Cerebellar cortex (tissue), 1 donor: Measurements from ENCODE around the gene JAM3.
"Not testable (repeated sequence)": the region's sequence is repeated elsewhere in the genome, so short reads cannot be mapped to it uniquely, and the experiment has no call there.

Experiments
- DNase-seq: peaks from one replicate; pipeline ENCODE4 v3.0.0-alpha.2; 2015; ENCODE audit warnings: low spot score

JAM3 gene

DNA sequence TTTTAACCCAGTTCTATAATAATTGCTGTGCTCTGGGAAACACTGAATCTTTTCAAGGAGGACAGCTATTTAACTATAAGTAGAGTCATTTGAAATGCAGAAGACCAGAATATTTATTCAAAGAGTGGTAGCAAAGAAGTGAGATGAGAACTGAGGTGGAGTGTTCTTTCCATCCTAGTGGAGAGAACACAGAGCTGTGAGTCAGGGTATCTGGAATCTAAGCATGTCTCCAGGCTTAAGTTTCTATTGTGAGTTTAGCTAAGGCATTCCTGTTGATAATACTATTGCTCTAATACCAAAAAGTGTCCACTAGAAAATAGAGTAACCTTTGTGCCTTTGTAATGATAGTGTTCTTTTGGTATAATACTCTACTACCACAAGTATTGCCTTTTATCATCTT, 32.4 kb downstream of the JAM3 start:
- no peak for DNase-seq

DNA sequence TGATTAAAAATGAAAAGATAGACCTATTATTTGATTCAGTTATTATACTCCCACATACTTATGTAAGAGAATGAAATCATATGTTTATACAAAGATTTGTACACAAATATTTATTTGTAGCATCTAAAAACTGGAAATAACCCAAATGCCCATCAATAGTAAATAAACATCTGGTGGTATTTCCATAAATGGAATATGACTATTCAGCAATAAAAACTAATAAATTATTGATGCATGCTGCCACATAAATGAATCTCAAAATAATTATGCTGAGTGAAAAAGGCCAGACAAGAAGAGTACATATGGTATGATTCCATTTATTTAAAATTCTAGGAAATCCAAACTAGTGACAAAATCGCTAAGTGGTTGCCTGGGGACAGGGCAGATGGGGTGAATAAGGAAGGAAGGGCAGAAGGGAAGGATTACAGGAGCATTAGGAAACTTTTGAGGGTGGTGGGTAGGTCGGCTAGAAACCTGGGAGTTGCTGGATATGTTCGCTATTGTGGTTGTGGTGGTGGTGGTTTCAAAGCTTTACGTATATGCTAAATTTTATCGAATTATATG, 41.5 kb downstream of the JAM3 start:
- DNase-seq: no peak

DNA sequence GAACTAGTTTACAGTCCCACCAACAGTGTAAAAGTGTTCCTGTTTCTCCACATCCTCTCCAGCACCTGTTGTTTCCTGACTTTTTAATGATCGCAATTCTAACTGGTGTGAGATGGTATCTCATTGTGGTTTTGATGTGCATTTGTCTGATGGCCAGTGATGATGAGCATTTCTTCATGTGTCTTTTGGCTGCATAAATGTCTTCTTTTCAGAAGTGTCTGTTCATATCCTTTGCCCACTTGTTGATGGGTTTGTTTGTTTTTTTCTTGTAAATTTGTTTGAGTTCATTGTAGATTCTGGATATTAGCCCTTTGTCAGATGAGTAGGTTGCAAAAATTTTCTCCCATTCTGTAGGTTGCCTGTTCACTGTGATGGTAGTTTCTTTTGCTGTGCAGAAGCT, 44.9 kb downstream of the JAM3 start:
- DNase-seq: not testable (repeated sequence)

DNA sequence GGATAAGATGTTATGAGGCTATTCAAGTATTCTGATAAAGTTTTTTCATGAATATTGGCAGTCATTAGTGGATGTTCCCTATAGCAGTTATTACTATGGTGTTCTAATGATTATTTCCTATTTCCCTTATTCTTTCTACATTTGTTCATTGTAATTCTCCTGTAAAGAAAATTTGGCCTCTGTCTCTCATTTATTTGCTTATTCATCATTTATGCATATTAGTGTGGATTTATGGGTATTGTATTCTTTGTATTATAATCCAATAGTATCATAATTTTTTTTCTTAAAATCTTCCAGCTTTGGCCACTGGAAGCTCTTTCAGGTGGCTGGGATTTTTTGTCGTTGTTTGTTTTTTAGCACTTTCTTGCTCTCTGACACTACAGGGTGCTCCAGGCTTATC, 47.3 kb downstream of the JAM3 start:
- no peak for DNase-seq

DNA sequence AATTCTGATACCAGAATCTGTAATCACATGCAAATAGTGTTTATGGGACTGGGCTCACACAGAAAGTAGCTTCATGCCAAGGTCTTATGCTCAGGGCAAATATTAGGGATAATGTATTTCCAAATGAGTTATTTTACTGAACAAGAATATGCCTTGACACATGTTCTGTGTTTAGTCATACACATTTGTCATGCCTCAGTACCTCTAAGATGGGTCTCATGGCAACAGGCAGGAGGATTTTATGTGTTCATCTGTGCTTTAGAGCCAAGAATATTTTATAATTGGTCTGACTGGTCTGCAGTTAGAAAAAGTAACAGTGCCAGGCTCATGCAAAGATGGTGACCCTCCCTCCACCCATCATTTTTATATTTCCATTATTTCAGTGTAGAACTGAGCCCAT, 49.1 kb downstream of the JAM3 start:
- no peak for DNase-seq

DNA sequence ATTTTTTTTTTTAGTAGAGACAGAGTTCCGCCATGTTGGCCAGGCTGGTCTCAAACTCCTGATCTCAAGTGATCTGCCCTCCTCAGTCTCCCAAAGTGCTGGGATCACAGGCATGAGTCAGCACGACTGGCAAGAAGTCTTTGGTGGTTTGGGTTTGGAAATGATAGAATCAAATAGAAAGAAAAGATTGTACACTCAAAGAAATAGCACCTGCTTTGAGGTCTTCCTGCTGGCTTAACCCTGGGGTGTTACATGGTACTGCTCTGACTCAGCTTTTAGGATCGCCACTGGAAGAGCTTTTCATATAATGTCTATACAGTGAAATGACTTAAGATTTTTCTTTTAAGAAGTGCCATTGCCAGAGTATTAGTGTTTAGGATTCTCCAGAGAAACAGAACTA, 50.2 kb downstream of the JAM3 start:
- no peak for DNase-seq

DNA sequence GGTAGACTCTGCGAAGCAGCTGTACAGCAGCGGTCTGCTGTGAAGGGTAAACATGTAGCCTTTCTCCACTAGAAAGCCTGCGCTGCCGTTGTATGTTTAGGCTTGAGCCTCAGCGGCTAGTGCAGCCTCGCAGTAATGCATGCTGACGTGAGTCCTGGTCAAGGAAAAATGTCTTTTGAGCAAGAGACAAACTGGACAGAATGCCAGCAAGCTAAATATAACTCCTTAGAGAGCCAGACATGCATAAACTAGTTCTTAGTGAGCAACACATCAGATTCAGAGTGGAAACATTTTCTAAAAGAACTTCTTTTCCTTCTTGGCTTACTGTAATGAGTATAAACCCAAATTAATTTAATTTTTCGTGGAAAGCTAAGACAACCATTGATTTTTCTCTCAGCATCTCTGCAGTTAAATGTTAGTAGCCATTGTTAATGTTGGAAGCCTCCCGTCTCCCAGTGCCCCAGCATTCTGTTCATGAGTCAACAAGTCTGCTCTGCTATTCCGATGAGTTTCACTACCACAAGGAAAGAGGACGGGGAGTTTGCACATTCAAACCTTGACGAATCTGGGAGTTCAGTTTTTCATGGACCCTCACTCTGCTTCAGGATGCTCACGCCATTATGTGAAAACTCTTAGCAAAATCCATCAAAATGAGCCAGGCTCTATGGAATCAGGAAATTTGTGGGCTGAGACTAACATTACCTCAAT, 51.4 kb downstream of the JAM3 start:
- DNase-seq: peak; percentile 71

DNA sequence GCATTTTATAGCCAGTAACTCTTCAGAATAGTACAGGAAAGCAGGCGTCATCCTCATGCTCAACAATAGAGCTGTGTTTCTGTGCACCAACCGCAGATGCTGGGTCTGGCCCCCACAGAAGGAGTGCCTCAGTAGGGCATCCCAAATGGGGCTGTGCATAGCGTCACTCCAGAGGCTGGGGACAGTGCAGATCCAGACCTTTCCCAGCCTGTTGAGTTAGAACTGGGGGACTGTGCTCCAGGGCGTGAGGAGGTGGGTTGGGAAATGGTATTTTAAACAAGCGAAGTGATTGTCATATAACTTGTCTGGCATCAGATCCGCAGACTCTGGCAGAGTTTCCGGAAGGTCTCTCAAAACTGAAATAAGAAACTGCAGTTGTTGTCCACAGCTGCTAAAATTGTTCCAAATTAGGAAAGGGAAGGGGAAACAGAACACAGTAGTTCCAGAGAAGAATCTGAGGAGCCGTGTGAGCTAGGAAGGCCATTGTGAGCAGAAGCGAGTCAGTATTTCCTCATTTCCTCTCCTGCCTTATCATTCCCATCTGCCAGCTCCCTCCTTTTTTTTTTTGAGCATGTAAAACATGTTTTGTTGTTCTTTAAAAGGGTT, 52.2 kb downstream of the JAM3 start:
- DNase-seq: no peak

DNA sequence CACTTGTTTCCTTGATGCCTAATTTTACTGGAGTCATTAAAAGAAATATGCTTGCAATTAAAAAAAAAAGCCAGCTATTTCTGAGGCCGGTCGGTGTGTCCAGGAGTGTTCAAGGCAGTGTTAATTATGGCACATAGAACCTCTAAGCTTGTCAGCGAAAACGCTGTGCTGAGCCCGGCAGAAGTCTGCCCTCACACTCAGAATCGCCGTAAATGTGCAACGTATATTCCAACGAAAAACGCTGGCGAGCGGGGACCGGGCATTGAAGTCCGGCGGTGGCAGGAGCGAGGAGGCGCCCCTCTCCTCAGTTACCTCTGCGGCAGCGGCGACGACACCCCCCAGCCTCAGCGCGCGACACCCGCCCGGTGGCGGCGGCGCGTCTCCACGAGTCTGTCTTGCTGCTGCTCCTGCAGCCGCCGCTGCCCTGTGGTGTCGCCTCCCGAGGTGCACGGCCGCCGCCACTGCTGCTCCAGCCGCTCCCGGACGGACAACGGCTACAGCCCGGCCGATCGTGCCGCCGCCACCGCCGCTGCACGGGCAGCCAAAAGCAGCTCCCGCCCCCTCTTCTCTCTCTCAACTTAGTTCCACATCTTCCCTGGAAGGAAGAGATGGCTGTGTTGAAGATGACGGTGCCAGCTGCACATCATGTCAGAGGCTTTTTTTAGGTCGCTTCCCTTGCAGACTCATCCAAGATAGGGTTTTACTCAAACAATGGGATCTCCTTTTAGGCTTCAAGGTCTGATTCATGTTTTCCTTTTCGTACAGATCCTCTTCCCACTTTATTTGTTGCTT, 56.0 kb downstream of the JAM3 start:
- no peak for DNase-seq

DNA sequence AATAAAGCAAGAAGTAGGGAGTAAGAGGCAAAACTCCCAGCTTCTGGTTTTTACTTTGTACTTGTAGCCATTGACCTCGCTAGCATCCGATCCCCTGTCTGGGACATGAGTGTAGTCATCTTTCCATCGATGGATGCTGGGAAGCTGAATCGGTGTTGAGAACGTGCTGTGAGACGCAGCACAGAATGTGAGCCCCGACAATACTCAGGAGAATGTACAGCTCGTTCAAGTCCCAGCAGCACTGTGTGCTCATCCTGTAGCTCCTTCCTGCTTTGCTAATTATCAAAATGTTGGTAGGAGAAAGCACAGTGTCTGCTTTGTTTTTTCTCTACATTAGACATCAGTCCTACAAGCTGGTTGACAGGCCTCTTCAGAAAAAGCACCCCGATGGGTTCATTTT, 56.6 kb downstream of the JAM3 start:
- no peak for DNase-seq

DNA sequence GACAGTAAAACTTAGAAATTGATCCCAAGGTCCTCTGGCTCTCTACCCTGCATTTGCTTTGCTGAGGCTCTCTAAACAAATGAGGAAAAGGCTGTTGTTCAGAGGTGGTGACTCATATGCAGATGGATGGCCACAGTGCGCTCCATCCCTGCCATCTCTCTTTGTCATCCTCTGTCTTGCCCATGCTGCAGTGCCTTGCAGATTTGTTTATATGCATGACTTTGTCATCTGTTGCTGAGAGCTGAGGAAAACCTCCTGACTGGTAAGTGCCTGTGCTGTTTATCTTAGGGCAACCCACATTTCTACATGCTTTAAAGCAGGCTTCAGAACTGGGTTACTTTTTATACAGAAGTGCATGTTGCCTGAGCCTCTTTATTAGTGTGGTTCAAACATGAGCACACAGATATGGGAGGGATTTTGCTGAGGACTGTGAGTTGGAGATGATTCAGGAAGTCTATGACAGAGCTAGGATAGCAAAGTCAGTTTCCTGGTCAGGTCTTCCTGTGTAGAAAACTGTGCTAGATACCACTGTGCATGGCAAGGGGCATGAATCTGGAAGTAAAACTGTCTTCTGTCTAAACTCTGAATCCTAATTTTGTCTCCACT, 57.4 kb downstream of the JAM3 start:
- no peak for DNase-seq

DNA sequence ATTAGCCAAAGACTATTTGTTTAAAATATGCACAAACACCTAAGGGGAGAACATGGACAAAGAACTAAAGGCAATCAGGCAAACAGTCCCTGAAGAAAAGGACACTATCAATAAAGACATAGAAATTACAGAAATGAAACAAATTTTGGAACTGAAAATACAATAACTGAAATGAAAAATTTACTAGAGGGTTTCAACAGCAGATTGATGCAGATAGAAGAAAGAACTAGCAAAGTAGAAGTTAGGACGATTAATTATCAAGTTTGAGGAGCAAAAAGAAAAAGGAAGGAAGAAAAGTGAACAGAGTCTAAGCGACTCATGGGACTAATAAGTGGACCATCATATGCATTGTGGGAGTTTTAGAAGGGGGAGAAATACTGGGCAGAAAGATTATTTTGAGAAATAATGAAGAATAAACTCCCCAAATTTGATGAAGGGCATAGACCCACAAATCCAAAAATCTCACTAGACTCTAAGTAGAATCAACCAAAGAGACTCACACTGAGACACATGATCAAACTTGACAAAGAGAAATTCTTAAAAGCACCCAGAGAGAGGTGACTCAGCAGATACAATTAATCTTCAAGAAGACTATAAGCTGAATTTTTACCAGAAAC, 62.9 kb downstream of the JAM3 start:
- no peak for DNase-seq

DNA sequence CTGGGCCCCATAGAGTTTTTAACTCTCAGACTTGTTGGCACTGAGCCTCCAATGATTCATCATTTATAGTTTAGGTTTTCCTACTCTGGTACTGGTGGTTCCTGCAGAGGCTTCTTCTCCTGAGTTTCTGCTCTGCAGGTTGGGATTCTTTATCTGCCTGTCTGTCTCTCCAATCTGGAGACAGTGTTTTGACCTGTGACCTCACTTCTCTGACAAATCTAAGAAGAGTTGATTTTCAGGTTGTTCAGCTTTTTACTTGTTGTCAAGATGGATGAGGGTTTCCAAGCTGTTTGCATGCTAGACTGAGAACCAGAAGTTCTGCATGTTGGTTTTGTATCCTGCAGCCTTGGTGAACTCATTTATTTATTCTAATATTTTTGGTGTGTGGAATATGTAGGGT, 63.9 kb downstream of the JAM3 start:
- DNase-seq: no peak

DNA sequence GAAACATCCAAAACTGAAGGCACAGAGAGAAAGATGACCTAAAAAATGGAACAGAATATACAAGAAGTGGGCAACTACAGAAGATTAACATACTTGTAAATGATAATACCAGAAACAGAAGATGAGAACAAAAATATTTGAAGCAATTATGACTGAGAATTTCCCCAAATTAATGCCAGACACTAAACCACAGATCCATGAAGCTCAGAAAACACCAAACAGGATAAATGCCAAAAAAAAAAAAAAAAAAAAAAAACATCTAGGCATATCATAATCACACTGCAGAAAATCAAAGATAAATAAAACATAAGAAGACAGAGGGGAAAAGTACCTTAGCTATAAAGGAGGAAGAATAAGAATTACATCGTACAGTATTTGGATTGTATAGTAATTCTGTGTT, 65.3 kb downstream of the JAM3 start:
- no peak for DNase-seq

DNA sequence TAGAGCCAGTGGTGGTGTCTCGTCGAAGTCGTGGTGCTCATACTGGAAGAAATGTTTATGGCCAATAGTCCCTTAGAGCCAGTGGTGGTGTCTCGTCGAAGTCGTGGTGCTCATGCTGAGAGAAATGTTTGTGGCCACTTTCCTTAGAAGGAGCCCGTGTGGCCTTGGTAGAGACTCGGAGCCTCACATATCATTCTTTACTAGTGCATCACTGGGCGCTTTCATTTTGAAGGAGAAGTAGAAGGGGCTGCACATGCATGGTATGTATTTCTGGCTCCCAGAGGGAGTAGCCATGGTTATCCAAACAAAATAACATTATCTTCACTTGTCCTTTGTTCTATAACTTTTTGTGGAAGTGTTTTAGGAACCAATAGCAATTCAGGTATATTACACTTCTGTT, 69.5 kb downstream of the JAM3 start:
- DNase-seq: no peak

DNA sequence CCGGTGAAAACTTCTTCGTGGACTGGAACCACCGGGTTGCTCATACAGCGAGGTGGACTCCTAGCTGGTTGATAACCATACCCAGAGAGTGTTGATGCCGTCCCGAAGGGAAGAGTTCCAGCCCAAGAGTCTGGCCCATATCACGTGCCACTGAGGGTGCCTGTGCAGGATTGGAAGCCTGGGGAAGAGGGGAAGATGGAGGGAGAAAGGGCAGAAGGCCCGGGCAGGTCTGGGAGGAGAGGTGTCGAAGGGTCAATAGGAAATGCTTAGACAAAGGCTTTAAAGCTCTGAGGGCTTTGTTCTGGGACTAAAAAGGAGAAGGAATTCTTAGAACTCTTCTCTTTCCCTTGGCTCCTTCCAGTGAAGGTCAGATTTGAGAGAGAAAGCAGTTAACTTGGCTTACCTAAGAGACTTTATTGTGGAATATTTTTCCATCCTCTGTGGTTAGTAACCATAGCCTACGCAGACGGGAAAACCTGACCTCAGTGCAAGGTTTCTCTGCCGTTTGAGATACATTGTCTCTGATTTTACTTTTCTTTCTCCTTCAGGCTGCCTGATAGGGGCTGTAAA, 70.5 kb downstream of the JAM3 start:
- DNase-seq: no peak

DNA sequence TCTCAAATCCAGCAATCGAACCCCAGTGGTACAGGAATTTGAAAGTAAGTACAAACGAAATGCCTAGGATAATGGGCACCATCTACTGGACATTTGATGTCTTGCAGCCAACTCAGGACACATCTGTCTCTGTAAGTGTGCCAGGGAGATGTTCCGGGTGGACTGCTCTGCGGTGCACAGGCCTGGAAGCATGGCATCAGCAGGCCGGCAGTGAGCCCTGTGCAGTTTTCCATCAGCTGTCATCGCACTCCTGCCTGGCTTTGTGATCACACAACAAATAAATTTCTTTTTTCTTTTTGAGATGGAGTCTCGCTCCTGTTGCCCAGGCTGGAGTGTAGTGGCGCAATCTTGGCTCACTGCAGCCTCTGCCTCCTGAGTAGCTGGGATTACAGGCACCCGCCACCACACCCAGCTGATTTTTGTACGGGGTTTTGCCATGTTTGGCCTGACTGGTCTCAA, 71.0 kb downstream of the JAM3 start:
- peak; percentile 85 for DNase-seq

DNA sequence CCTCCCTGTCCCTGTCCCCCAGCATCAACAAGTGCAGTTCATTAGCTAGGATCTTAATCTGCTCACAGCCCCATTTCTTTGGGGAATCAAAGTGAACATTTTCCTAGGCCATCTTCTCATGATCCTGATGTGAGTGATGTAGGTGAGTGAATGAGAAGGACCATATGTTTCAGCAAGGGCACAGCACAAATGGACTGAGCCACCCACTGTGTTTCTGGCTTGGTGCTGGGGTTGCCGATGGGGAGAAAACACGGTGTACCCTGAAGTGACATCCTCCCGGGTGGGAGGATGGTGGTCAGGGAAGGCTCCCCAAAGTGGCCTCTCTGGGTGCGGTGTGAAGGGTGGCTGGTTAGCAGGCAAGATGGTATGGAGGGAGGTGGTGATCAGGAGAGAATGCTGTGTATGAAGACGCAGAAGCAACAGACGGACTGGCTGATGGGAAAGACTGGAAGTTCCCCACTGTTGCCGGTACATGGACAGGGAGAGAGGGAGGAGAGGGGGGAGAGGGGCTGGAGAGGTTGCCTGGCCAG, 72.2 kb downstream of the JAM3 start:
- peak; percentile 67 for DNase-seq

DNA sequence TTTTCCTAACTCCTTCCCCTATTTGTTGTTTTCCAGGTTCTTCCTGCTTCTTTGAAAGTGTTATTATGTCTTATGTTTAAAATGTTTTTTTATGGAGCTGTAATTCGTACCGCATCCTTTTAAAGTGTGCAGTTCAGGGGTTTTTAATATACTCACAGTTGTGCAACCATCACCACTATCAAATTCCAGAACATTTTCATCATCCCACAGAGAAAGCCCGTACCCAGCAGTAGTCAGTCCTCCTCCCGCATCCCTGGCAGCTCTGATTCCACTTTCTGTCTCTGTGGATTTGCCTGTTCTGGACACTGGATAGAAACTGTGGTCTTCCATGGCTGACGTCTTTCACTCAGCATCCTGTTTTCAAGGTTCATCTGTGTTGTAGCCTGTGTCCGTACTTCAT, 73.7 kb downstream of the JAM3 start:
- no peak for DNase-seq

DNA sequence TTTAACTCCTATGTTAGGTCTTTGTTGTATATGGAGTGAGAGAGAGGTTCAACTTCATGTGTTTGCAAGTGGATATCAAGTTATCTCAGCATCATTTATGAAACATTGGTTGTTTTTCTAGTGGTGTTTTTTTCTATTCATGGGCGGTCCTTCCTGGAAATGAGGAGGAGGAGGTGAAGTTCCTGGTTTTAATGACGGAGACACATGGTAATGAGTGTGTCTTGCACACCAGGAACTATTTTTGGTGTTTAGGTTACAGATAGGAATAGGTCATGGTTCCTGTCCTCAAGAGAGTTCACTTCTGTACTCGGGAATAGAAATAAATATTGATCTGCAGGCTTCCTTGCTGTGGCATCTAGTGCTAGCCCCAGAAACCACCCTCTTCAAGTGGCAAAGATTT, 74.9 kb downstream of the JAM3 start:
- no peak for DNase-seq

DNA sequence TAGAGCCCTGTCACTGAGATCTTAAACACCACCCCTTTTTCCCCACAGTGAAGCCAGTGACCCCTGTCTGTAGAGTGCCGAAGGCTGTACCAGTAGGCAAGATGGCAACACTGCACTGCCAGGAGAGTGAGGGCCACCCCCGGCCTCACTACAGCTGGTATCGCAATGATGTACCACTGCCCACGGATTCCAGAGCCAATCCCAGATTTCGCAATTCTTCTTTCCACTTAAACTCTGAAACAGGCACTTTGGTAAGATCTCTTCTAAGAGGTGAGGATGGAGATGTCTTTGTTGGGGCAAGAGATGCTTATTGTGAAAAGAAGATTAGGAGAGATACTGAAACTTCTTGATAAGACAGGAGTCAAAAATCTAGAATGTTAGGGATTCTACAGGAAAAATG, 75.9 kb downstream of the JAM3 start:
- no peak for DNase-seq
